Glutamatergic neuron (in vitro differentiated cells): ENCODE data around the gene CBLB. TPM values are rescaled to one million over a fixed set of nuclear protein-coding genes. Genes with fewer than 3 reads are reported as not detected.

Experiments used
- DNase-seq: peaks from one replicate; pipeline ENCODE4 v3.0.0; 2022
- H3K27ac Mint-ChIP-seq: one replicate; pipeline ENCODE4 v1.8.0; 2020; ENCODE audit warnings: mild to moderate bottlenecking, mixed read lengths, inconsistent platforms; ENCODE audit not compliant: unreplicated experiment
- H3K27me3 Mint-ChIP-seq: one replicate; pipeline ENCODE4 v1.8.0; 2020; ENCODE audit warnings: mild to moderate bottlenecking, moderate library complexity, mixed read lengths, inconsistent platforms; ENCODE audit not compliant: unreplicated experiment
- H3K36me3 Mint-ChIP-seq: one replicate; pipeline ENCODE4 v1.8.0; 2020; ENCODE audit warnings: mild to moderate bottlenecking, mixed read lengths, inconsistent platforms; ENCODE audit not compliant: unreplicated experiment
- H3K4me1 Mint-ChIP-seq: one replicate; pipeline ENCODE4 v1.8.0; 2020; ENCODE audit warnings: mild to moderate bottlenecking, low read depth, mixed read lengths, inconsistent platforms; ENCODE audit not compliant: unreplicated experiment
- H3K4me3 Mint-ChIP-seq: one replicate; pipeline ENCODE4 v1.8.0; 2020; ENCODE audit warnings: mild to moderate bottlenecking, mixed read lengths, inconsistent platforms; ENCODE audit not compliant: unreplicated experiment
- H3K9me3 Mint-ChIP-seq: one replicate; pipeline ENCODE4 v1.8.0; 2020; ENCODE audit warnings: mild to moderate bottlenecking, moderate library complexity, mixed read lengths, inconsistent platforms; ENCODE audit not compliant: unreplicated experiment
- CTCF ChIP-seq: fragments of 200-600 bp; sonication (generic); IDR thresholded peaks from one replicate; pipeline ENCODE4 v1.5.0; 2021; ENCODE audit not compliant: partially characterized antibody, unreplicated experiment
- total RNA-seq: library from RNA; stranded (reverse); fragmentation: NEBNext Ultra II Directional; extraction: Animal tissue kit (Norgen Biotek cat#: 25700); gene quantifications from one replicate; pipeline ENCODE4 v1.2.1, GENCODE V29; 2021; ENCODE audit not compliant: unreplicated experiment

Gene CBLB
- total RNA-seq, 1 donor from 2014 or later: 269 TPM

- Mint-ChIP-seq H3K27me3 (no peaks in the 10 kb centered on the region), H3K4me3 (no peak overlapping the region), H3K27ac (no peak overlapping the region), H3K36me3 (no peaks in the 10 kb centered on the region), H3K4me1 (peaks cover 4% of the 10 kb centered on the region), H3K9me3 (no peaks in the 10 kb centered on the region)
- DNase-seq: no peak
- no peak for TF ChIP-seq CTCF
These were observed 42.7 kb upstream of the CBLB start for GRCh38 chr3:105911496-105911895.

GRCh38 chr3:105907777-105908176 is 39.0 kb upstream of the CBLB start:
- DNase-seq: no peak
- no peak for TF ChIP-seq CTCF
- Mint-ChIP-seq H3K9me3 (no peaks in the 10 kb centered on the region), H3K4me3 (no peak overlapping the region), H3K36me3 (no peaks in the 10 kb centered on the region), H3K4me1 (peaks cover 4% of the 10 kb centered on the region), H3K27me3 (no peaks in the 10 kb centered on the region), H3K27ac (no peak overlapping the region)

GRCh38 chr3:105906836-105907235 is 38.0 kb upstream of the CBLB start:
- no peak for TF ChIP-seq CTCF
- H3K9me3 Mint-ChIP-seq: no peaks in the 10 kb centered on the region
- peaks cover 4% of the 10 kb centered on the region for H3K4me1 Mint-ChIP-seq

GRCh38 chr3:105906345-105906744 is 37.5 kb upstream of the CBLB start:
- DNase-seq: no peak
- no peak for TF ChIP-seq CTCF
- Mint-ChIP-seq H3K27me3 (no peaks in the 10 kb centered on the region), H3K36me3 (no peaks in the 10 kb centered on the region), H3K9me3 (no peaks in the 10 kb centered on the region), H3K27ac (no peak overlapping the region), H3K4me1 (peaks cover 4% of the 10 kb centered on the region), H3K4me3 (no peak overlapping the region)

More at GRCh38 chr3:105906836-105907235, 38.0 kb upstream of the CBLB start:
- H3K4me3 Mint-ChIP-seq: no peak overlapping the region
- H3K27me3 Mint-ChIP-seq: no peaks in the 10 kb centered on the region
- DNase-seq: no peak
- H3K27ac Mint-ChIP-seq: no peak overlapping the region
- H3K36me3 Mint-ChIP-seq: no peaks in the 10 kb centered on the region

- no peak for DNase-seq
- TF ChIP-seq CTCF: no peak
- Mint-ChIP-seq H3K27me3 (no peaks in the 10 kb centered on the region), H3K27ac (no peak overlapping the region), H3K36me3 (no peaks in the 10 kb centered on the region), H3K4me3 (no peak overlapping the region), H3K4me1 (peaks cover 5% of the 10 kb centered on the region), H3K9me3 (no peaks in the 10 kb centered on the region)
These were observed 36.5 kb upstream of the CBLB start for GRCh38 chr3:105905328-105905727.
